Measurements from ENCODE around the gene IGSF9B. TPM values are rescaled to one million over a fixed set of nuclear protein-coding genes. Genes with fewer than 3 reads are reported as not detected.

The IGSF9B gene
- total and polyA plus RNA-seq, 4 donors, result 0.72 to 19.5 (median 4.0) TPM

- WGBS, 2 donors, result 94 to 97% methylated on average over 10 of the region's 10 CpGs
- DNase-seq (no peak), ATAC-seq (ENCODE audit: insufficient read depth, low FRiP score) (no peak)
- Histone ChIP-seq H3K9me3 (ENCODE audit: control insufficient read depth in 4 of 4, insufficient read depth in 3 of 4, low read length in 3 of 4) (no peaks in the 10 kb centered on the region), H3K4me1 (ENCODE audit: control insufficient read depth in 5 of 5, insufficient read depth in 5 of 5, low read length in 5 of 5) (no peaks in the 10 kb centered on the region), H3K27me3 (ENCODE audit: control insufficient read depth in 3 of 3, insufficient read depth in 3 of 3, low read length in 2 of 3) (peaks cover 8 to 23% (median 11%) of the 10 kb centered on the region in 3 donors), H3K27ac (ENCODE audit: low read depth in 1 of 2, low read length in 1 of 2) (no peak overlapping the region), H3K9ac (ENCODE audit: insufficient read depth in 1 of 2, low read length in 2 of 2) (no peak overlapping the region), H3K4me3 (no peak overlapping the region), H3K36me3 (ENCODE audit: control insufficient read depth in 4 of 4, insufficient read depth in 4 of 4, low read length in 4 of 4) (peaks cover 0 to 4% (median 0%) of the 10 kb centered on the region in 4 donors)
- TF ChIP-seq, protein P1, sequence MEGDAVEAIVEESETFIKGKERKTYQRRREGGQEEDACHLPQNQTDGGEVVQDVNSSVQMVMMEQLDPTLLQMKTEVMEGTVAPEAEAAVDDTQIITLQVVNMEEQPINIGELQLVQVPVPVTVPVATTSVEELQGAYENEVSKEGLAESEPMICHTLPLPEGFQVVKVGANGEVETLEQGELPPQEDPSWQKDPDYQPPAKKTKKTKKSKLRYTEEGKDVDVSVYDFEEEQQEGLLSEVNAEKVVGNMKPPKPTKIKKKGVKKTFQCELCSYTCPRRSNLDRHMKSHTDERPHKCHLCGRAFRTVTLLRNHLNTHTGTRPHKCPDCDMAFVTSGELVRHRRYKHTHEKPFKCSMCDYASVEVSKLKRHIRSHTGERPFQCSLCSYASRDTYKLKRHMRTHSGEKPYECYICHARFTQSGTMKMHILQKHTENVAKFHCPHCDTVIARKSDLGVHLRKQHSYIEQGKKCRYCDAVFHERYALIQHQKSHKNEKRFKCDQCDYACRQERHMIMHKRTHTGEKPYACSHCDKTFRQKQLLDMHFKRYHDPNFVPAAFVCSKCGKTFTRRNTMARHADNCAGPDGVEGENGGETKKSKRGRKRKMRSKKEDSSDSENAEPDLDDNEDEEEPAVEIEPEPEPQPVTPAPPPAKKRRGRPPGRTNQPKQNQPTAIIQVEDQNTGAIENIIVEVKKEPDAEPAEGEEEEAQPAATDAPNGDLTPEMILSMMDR (IDR thresholded peaks at IDR 0.05; ENCODE audit: control extremely low read depth, extremely low read depth), result no peak
These were observed 35.3 kb downstream of the IGSF9B start for GRCh38 chr11:133921513-133921912.

GRCh38 chr11:133921026-133921425, 35.7 kb downstream of the IGSF9B start:
- ATAC-seq (ENCODE audit: insufficient read depth, low FRiP score) (no peak), DNase-seq (no peak)
- no peaks in the 10 kb centered on the region for H3K4me1 ChIP-seq (ENCODE audit: control insufficient read depth in 5 of 5, insufficient read depth in 5 of 5, low read length in 5 of 5)
- TF ChIP-seq, protein P1 (IDR thresholded peaks at IDR 0.05; ENCODE audit: control extremely low read depth, extremely low read depth), result no peak
- peaks cover 0 to 4% (median 0%) of the 10 kb centered on the region in 4 donors for H3K36me3 ChIP-seq (ENCODE audit: control insufficient read depth in 4 of 4, insufficient read depth in 4 of 4, low read length in 4 of 4)
- H3K9me3 ChIP-seq (ENCODE audit: control insufficient read depth in 4 of 4, insufficient read depth in 3 of 4, low read length in 3 of 4), result no peaks in the 10 kb centered on the region
- no peak overlapping the region for H3K9ac ChIP-seq (ENCODE audit: insufficient read depth in 1 of 2, low read length in 2 of 2)
- 96% methylated on average over 33 of the region's 33 CpGs for WGBS, 2 donors
- H3K4me3 ChIP-seq, result no peak overlapping the region
- peaks cover 8 to 27% (median 11%) of the 10 kb centered on the region in 3 donors for H3K27me3 ChIP-seq (ENCODE audit: control insufficient read depth in 3 of 3, insufficient read depth in 3 of 3, low read length in 2 of 3)
- no peak overlapping the region for H3K27ac ChIP-seq (ENCODE audit: low read depth in 1 of 2, low read length in 1 of 2)

DNA sequence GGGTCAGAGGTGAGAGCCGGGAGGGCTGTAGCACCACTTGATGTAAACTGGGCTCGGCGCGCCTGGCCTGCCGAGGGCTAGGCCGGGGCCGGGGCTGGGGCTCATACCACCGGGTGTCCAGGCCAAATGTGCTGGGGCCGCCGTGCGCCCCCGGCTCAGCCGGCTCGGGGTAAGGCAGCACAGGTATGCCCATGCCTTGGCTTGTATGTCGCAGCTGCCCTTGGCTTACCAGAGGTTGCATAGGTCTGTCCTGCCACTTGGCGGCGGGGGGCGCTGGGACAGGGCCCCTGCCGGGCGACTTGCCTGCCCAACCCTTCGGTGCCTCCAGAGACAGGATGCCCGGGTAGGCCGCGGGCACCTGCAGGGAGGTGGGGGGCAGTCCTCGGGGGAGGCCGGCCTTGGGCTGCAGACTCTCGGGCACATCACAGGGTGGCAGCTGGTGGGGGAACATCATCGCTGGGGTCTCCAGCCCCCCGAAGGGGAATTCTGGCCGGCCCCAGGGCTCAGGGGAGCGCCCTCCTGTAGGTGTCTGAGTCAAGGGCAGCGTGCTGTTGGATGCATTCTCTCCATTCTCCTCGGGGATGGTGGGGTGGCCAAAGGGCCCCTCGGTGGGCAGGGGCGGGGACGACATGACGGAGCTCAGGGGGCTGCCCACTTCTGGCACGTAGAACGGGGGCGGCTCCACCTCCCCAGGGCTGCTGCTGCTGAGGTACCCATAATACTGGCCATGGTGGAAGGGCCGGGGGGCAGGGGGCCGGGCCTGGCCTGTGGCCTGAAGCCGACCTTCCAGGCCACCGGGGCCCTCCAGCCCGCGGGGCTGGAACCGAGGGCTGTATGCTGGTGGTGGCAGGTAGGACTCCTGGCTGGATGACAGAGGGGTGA, 36.4 kb downstream of the IGSF9B start:
- no peak overlapping the region for H3K27ac ChIP-seq (ENCODE audit: low read depth in 1 of 2, low read length in 1 of 2)
- no peaks in the 10 kb centered on the region for H3K9me3 ChIP-seq (ENCODE audit: control insufficient read depth in 4 of 4, insufficient read depth in 3 of 4, low read length in 3 of 4)
- no peaks in the 10 kb centered on the region for H3K4me1 ChIP-seq (ENCODE audit: control insufficient read depth in 5 of 5, insufficient read depth in 5 of 5, low read length in 5 of 5)
- 91 to 93% methylated on average over 40 to 47 of the region's 47 CpGs for WGBS, 2 donors
- DNase-seq (no peak), ATAC-seq (ENCODE audit: insufficient read depth, low FRiP score) (no peak)
- H3K36me3 ChIP-seq (ENCODE audit: control insufficient read depth in 4 of 4, insufficient read depth in 4 of 4, low read length in 4 of 4), result peaks cover 0 to 4% (median 0%) of the 10 kb centered on the region in 4 donors
- H3K4me3 ChIP-seq, result no peak overlapping the region
- TF ChIP-seq, protein P1 (IDR thresholded peaks at IDR 0.05; ENCODE audit: control extremely low read depth, extremely low read depth), result no peak
- no peak overlapping the region for H3K9ac ChIP-seq (ENCODE audit: insufficient read depth in 1 of 2, low read length in 2 of 2)
- peaks cover 8 to 31% (median 11%) of the 10 kb centered on the region in 3 donors for H3K27me3 ChIP-seq (ENCODE audit: control insufficient read depth in 3 of 3, insufficient read depth in 3 of 3, low read length in 2 of 3)
